GM12873 (cell line): ENCODE data around the gene GHR.

ENCODE experiments used
- TF ChIP-seq, protein P1 (sequence below): IDR thresholded peaks from 2 replicates; pipeline ENCODE4 v1.5.1; 2012; ENCODE audit warnings: low read depth, mild to moderate bottlenecking, moderate library complexity, low read length, control low read depth; ENCODE audit not compliant: insufficient read depth; ENCODE audit errors: missing control alignments

The GHR gene

GRCh38 chr5:42745856-42746255, 322.6 kb downstream of the GHR start:
- TF ChIP-seq, protein P1, sequence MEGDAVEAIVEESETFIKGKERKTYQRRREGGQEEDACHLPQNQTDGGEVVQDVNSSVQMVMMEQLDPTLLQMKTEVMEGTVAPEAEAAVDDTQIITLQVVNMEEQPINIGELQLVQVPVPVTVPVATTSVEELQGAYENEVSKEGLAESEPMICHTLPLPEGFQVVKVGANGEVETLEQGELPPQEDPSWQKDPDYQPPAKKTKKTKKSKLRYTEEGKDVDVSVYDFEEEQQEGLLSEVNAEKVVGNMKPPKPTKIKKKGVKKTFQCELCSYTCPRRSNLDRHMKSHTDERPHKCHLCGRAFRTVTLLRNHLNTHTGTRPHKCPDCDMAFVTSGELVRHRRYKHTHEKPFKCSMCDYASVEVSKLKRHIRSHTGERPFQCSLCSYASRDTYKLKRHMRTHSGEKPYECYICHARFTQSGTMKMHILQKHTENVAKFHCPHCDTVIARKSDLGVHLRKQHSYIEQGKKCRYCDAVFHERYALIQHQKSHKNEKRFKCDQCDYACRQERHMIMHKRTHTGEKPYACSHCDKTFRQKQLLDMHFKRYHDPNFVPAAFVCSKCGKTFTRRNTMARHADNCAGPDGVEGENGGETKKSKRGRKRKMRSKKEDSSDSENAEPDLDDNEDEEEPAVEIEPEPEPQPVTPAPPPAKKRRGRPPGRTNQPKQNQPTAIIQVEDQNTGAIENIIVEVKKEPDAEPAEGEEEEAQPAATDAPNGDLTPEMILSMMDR: no peak

DNA sequence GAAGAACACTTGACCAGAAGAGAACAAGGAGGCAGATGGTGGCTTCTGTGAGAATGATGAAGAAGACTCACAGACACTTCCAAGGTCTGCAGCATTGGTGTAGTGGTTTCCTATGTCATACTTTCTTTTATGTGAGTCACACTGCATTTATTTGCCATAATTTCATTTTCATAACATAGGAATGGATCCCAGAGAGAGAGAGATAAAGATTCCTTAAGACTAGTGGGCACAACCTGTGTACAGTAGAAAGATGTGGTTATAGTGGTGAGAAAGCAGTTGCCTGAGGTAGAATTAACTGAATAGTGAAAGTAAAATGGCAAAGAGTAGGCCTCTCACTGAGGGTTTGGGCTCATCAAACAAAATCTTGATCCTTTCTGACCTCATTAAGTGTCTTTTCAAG, 325.8 kb downstream of the GHR start:
- TF ChIP-seq, protein P1: no peak

GRCh38 chr5:42750507-42750906, 327.3 kb downstream of the GHR start:
- TF ChIP-seq, protein P1: no peak

GRCh38 chr5:42751044-42751443, 327.8 kb downstream of the GHR start:
- TF ChIP-seq, protein P1: no peak

- TF ChIP-seq, protein P1: no peak
Measured at GRCh38 chr5:42753099-42753498, 329.9 kb downstream of the GHR start.

GRCh38 chr5:42756606-42757601, 333.7 kb downstream of the GHR start, which contains the start of gene CCDC152:
Gene CCDC152 (plus strand): TSS chr5:42756818. CDS start chr5:42759122, 2,304 bp downstream.
- TF ChIP-seq, protein P1: no peak

- TF ChIP-seq, protein P1: no peak
Measured at GRCh38 chr5:42759456-42759855, 336.2 kb downstream of the GHR start.
